Ishikawa (cell line): ENCODE results near the gene MYH2.

ENCODE experiments used
- CREB1 ChIP-seq: IDR thresholded peaks from 2 replicates; pipeline ENCODE4 v1.6.1; 2012; ENCODE audit warnings: low read depth
- FOXM1 ChIP-seq: IDR thresholded peaks from 2 replicates; pipeline ENCODE4 v1.6.1; 2012; ENCODE audit warnings: low read depth, borderline replicate concordance
- NFIC ChIP-seq: IDR thresholded peaks from 2 replicates; pipeline ENCODE4 v1.6.1; 2012
- REST ChIP-seq: IDR thresholded peaks from 2 replicates; pipeline ENCODE4 v1.6.1; 2012; ENCODE audit warnings: low read depth, mild to moderate bottlenecking
- TAF1 ChIP-seq: IDR thresholded peaks from 2 replicates; pipeline ENCODE4 v1.6.1; 2012; ENCODE audit warnings: low read depth, mild to moderate bottlenecking

DNA sequence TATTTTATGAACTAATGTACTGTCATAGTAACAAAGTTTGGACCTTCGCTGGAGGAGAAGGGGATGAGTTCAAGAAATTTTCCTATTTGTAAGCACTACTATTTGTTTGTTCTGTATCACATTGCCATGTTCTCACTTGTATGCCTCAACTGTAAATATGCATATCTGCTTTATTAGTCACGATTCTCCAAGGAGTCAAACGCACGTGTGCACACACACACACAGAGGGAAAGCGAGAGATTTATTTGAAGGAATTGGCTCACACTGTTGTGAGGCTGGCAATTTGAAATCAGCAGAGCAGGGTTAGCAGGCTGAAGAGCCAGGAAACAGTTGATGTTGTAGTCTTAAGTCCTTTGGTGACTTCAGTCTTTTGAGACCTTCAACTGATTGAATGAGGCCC, 24.9 kb upstream of the MYH2 start:
- no peak for TF ChIP-seq REST
- TF ChIP-seq FOXM1, result no peak
- no peak for TF ChIP-seq TAF1
- TF ChIP-seq NFIC, result no peak
- no peak for TF ChIP-seq CREB1
